AG08396 (cell line): ENCODE data around the gene CALHM3.

Source experiments
- DNase-seq: peaks from one replicate; pipeline ENCODE4 v3.0.0; 2012; ENCODE audit warnings: low spot score, mixed read lengths

Gene CALHM3

DNA sequence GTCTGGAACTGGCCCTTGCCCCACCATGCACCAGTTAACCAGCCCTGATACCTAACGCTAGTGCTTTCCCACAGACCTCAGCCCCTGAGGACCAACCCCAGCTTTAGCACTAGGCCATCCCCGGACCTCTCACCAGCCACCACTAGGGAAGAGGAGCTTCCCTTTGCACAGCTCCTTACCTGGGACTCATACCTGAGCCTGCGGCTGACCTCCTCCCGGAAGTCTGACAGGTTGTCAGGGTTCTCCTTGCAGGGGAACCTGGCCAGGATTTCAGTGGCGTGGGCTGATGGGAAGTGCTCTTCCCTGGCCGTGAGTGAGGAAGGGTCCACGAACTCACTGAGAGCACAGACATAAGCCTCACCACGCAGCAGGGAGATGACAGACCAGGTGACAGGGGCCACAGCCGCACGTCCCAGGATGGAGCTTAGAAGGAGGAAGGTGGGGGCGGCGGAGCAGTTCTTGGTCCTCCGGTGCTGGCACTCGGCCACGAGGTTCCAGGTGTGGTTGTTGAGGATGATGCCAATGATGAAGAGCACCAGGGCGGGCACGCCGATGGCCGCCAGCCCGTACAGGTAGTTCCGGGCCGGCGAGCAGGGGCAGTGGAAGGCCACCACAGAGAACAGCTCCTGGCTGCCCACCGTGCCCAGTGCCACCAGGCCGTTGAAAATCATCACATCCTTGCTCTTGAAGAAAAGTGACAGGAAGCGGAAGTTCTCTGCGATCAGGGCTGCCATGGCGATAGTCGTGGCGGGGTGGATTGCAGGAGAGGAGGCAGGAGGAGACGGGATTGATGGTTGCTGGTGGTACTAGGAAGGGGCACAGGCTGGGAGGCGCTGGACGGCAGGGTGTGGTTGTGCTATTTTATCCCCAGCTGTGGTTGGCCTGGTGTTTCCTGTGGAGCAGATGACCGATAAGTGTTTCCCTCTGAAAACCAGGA, 29.6 kb downstream of the CALHM3 start:
- DNase-seq: no peak

DNA sequence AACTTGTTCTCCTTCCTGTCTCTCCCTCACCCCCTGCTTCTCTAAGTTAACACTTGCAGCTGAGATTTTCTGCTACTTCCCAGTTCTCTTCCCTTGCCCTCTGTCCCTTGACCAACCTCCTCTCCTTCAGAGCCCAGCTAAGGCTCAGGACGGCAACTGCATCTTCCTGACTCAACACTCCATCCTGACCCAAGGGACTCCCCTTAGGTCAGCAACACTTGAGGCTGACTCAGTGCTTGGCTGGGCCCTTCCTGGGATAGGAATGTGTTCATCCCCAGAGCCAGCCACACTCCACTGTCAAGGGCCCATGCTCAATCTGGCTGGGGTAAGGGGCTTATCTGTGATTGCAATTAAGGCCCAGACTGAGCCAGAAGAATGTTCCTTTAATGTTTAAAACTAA, 30.3 kb downstream of the CALHM3 start:
- peak; percentile 89 for DNase-seq

DNA sequence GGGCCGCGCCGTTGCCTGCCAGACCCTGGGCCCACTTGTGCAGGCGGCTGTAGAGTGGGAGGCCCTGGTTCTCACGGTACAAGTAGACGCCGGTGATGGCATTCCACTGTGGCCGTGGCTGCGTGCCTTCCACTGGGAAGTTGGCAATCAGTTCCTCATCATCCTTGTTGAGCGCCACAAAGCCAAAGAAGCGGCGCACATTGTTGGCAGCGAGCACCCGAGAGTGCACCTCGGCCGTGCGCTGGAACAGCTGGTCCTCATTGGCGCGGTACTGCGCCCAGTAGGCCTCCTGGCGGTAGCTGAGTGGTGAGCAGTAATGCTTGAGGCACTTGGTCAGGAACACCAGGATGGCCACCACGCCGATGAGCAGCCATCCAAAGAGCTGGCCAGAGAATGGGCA, 31.9 kb downstream of the CALHM3 start:
- DNase-seq: no peak

DNA sequence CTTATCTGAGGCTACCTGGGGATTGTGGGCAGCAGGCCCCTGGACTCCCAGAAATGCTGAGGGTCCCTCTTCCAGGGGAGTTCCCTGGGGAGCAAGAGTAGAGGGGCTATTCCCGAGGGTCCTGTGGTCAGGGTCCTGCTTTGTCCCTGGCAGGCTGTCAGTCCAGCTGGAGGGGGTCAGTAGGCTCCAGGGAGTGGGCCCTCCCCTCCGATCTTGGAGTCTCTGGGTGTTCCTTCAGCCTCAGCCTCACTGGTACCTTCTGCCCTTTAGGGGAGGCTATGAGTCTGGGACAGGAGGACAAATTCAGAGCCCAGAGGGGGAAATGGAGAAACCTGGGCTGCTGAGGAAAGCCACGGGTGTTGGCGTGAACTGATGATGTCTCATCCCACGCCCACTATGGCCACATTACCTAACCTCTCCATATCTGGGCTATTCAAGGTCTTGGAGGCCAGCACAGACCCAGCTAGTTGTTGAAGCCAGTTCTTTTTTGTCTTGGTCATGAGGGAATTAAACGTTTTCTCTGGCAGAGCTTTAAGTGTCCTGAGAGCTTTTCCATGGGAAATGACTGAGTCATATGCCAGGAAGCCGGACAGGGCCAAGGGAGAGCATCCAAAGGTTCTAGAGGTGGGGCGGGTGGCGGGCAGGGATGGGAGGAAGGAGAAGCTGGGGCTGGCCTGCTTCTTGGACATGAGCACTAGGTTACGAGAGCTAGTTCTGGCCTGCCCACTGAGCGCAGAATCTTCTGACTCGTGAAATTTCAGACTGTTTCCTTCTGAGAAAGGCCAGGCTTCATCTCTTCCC, 33.1 kb downstream of the CALHM3 start:
- DNase-seq: peak; percentile 57

DNA sequence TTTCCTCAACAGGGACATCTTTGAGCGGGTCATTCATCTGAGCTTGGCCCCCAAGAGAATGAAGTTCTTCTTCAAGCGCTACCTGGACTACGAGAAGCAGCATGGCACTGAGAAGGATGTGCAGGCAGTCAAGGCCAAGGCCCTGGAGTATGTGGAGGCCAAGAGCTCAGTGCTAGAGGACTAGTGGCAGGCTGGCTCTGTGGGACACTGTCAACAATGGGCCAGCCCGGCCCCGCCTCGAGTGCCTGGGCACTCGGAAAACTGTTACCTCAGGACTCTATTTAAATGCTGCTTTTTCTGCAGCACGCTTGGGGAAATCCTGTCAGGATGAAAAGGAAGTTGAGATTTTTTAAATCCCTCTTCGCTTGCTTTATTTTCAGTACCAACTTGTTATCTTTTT, 33.7 kb downstream of the CALHM3 start:
- no peak for DNase-seq

DNA sequence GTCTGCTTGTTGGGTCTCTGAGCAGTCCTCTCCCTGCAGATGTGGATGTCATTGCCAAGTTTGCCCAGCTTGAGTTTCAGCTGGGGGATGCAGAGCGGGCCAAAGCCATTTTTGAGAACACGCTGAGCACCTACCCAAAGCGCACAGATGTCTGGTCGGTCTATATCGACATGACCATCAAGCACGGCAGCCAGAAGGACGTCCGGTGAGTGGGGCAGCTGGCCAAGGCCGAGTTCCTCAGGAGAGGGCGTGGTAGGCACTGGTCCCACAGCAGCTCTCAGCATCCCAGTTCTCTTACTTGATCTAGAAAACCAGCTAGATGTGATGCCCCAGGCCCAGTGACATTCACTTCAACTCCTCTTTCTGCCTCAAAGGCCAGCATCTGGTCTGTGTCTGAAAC, 34.6 kb downstream of the CALHM3 start:
- DNase-seq: no peak

DNA sequence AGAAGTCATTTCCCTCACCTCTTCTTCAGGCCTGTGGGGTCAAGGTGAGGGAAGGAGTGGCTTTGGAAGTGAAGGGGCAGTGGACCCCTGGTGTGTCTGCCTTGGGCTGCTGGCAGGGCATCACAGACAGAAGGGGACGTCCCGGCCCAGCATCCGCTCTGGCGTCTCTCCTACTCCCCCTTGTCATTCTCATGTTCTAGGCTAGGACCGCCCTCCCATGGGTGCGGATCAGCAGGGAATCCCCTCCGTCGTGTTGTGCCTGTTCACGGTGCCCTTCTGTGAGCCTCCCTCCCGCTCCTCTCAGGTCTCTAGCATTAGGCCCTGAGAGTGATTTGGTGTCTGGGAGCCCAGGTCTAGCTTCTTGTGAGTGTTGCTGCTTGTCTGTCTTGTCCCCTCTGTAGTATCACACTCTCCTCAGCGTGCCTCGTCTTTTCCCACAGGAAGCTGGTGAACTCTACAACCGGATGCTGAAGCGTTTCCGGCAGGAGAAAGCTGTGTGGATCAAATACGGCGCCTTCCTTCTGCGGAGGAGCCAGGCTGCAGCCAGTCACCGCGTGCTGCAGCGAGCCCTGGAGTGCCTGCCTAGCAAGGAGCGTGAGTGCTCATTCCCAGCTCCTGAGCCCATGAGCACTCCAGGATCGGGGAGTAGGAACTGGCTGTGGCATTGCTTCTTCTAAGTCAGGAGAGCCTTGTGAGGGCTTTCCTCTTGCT, 35.4 kb downstream of the CALHM3 start:
- no peak for DNase-seq

DNA sequence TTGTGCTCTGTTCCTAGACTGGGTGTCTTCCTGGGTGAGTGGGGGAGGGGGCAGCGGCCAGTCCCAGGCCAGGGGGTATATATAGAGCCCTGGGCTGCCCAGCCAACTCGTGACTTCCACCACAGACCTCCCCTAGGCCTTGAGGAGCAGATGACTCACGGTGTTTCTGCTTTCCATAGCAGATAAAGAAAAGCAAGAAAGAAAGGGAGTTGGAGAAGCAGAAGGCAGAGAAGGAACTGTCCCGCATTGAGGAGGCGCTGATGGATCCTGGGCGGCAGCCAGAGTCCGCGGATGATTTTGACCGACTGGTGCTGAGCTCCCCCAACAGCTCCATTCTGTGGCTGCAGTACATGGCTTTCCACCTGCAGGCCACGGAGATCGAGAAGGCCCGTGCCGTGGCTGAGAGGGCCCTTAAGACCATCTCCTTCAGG, 37.0 kb downstream of the CALHM3 start:
- DNase-seq: no peak

DNA sequence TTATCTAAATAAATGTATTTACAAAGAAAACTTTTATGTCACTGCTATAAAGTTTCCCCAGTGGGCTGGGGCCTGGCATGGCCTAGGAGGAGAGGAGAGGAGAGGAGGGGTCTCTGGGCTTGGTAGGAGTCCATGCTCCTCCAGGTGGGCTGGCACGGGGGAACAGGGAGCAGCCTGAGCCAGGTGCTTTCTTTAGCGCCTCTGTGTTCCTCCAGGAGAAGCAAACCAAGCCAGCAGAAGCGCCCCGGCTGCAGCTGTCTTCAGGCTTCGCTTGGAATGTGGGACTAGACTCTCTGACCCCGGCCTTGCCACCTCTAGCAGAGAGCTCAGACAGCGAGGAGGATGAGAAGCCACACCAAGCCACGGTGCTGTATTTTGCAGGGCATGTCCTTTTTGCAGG, 37.4 kb downstream of the CALHM3 start:
- no peak for DNase-seq

DNA sequence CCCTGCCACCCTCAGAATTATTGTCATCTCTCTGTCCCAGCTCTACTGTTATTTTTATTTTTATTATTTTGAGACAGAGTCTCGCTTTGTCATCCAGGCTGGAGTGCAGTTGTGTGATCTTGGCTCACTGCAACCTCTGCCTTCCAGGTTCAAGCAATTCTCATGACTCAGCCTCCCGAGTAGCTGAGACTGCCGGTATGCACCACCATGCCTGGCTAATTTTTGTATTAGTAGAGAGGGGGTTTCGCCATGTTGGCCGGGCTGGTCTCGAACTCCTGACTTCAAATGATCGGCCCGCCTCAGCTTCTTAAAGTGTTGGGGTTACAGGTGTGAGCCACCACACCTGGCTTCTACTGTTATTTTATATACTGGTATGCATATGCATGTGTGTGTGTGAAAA, 37.8 kb downstream of the CALHM3 start:
- no peak for DNase-seq

DNA sequence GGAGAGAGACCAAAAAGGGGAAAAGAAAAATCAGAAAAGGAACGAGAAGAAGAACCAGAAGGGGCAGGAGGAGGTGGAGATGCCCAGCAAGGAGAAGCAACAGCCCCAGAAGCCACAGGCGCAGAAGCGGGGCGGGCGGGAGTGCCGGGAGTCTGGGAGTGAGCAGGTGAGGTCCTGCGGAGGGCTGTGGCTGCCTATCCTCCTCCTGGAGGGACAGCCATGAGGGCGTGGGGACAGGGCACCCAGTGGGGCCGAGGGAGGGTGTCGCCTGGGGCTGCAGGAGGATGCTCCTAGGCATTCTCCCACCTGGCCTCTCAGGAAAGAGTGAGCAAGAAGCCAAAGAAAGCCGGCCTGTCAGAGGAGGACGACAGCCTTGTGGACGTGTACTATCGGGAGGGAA, 38.6 kb downstream of the CALHM3 start:
- no peak for DNase-seq

DNA sequence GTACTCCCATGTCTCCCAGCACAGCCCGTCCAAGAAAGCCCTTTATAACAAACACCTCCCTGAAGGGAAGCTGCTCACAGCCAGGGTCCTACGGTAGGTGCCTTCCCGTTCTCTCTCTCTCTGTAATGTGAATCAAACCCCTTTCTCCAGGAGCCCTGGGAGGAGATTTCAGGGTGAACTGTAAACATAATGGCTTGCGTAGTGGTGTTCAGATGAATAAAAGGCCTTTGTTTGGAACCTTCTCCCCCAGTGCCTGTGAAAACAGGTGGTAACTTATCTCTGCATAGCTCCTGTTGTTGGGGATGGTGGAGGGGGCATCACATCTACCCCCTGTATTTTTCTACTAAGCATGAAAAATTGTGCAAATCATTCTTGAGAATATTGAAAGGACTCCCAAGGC, 39.3 kb downstream of the CALHM3 start:
- no peak for DNase-seq

DNA sequence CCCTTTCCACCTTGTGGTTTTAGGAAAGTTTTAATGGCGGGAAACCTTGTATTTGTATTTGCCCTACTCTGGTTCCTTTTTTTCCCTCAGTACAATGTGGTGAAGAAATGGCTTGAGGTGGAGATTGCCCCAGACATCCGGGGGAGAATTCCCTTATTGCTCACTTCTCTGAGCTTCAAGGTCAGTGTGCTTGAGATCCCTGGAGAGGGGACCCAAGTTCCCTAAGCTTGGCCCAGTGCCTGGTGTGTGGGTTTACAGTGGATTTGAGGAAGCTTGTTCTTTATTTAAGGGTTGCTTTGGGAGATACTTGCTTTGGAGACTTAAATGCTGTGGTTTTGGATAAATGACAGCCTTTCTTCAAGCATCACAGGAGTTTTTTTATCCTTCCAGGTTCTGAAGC, 45.2 kb downstream of the CALHM3 start:
- no peak for DNase-seq

DNA sequence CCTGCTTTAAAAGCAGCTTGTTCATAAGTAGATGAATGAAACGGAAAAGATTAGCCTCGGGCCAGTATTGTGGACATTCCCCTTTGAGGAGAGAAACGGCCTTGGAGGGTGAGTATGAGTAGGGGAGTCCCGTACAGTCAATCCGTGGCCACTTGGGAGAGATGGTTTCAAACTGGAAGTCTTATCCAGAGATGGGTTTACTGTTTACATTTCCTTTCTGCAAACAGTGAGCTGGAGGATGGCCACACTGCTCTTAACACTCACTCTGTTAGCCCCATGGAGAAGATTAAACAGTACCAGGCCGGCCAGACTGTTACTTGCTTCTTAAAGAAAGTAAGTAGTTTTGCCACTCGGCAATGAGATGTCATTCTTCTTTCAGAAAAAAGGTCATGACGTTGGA, 47.1 kb downstream of the CALHM3 start:
- DNase-seq: no peak

DNA sequence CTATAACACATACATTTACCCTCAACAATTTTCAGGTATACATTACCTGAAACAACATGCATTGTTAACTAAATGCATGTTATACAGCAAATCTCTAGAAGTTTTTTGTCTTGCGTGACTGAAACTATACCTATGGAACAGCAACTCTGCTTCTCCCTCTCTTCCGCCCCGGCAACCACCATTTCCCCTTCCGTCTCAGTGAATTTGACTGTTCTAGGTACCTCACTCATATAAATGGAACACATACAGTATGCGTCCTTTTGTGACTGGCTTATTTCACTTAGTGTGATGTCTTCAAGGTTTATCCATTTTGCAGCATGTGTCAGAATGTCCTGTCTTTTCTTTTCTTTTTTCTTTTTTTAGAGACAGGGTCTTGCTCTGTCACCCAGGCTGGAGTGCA, 49.4 kb downstream of the CALHM3 start:
- DNase-seq: no peak

DNA sequence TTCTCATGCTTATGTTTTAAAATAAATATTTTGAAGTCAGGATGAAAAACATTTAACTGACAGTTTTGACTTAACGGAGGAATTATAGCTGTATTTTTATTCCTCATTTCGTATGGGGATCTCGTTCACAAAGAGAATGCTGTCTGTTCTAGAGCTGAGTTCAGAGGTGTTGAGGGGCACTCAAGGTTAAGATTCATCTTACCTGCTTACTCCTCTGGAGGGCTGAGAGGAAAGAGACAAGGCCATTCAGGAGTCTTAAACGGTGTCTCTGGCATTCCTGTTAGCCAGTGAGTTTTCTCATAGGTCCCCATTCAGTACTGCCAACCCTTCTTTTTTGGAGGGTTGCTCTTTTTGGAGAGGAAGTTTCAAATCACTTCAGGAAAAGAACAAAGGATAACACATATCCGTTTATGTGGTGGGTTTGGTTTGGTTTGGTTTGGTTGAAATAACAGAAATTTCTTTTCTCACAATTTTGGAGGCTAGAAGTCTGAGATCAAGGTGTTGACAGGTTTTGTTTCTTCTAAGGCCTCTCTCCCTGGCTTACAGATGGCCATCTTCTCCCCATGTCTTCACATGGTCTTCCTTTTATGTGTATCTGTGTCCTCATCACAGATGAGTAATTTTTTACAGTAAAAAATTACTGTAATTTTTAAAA, 49.9 kb downstream of the CALHM3 start:
- DNase-seq: no peak

DNA sequence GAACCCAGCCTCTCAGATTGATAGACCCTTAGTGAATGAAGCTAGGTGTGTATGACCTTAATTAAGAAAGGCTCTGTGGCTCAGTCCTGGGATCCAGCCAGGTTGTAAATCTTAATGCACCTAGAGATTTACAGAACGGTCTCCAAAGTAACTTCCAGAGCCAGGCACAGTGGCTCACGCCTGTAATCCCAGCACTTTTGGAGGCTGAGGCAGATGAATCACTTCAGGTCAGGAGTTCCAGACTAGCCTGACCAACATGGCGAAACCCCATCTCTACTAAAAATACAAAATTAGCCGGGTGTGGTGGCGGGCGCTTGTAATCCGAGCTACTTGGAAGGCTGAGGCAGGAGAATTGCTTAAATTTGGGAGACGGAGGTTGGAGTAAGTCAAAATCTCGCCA, 51.2 kb downstream of the CALHM3 start:
- no peak for DNase-seq

DNA sequence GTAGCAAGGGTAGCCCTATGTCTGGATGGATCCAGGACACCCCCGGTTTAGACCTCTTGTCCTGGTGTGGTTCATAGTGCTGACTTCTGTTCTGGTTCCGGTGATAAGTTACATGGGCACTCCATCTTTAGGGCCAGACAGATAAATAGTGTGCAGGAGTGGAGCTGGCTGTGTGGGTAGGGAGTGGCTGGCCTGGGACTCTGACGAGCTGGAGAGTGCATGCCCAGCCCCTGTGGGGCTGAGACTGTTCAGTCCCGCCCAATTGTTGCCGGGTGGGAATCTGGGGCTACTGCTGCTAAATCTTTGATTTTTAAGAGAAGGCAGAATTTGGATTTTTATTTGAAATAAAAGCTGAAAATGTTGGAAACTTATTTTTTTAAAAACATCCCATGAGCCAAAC, 55.3 kb downstream of the CALHM3 start:
- DNase-seq: no peak
